H1 (cell line): ENCODE results near the gene FBXO34. TPM values are rescaled to one million over a fixed set of nuclear protein-coding genes. Genes with fewer than 3 reads are reported as not detected.

Source experiments
- CTCF ChIA-PET: fragments of 300-600 bp; sonication (Branson Sonifier 250); formaldehyde crosslinking; loops from one replicate; lab custom pipeline; 2021; ENCODE audit not compliant: partially characterized antibody; lab: Charles Lee
- POLR2A ChIA-PET: fragments of 300-600 bp; sonication (Branson Sonifier 250); formaldehyde crosslinking; loops from one replicate; lab custom pipeline; 2021; ENCODE audit warnings: inconsistent platforms; ENCODE audit not compliant: partially characterized antibody; lab: Charles Lee
- DNase-seq, 2 experiments: peaks; one replicate each; pipeline versions ENCODE4 v3.0.0 to v3.0.0-alpha.2; 2010 to 2022; ENCODE audit warnings: low spot score in 2 of 2, low read depth in 1 of 2, mixed read lengths in 1 of 2
- FAIRE-seq: peaks from 2 replicates; lab custom pipeline; 2011; peaks lifted over from hg19 to GRCh38; lab: Jason Lieb, UNC
- H2AFZ ChIP-seq: 2 replicates; pipeline ENCODE4 v1.8.1; 2012; ENCODE audit warnings: low read length, inconsistent platforms
- H2AK5ac ChIP-seq: 2 replicates; pipeline ENCODE4 v1.6.1; 2013; ENCODE audit warnings: low read depth, low read length
- H2BK120ac ChIP-seq: replicated peaks from 2 replicates; pipeline ENCODE3; 2013; ENCODE audit warnings: low read depth, low read length, inconsistent platforms
- H2BK12ac ChIP-seq: 2 replicates; pipeline ENCODE4 v1.6.1; 2013; ENCODE audit warnings: low read depth, low read length
- H2BK15ac ChIP-seq: 2 replicates; pipeline ENCODE4 v1.6.1; 2013; ENCODE audit warnings: low read length
- H2BK20ac ChIP-seq: 2 replicates; pipeline ENCODE4 v1.6.1; 2013; ENCODE audit warnings: low read length
- H2BK5ac ChIP-seq: 2 replicates; pipeline ENCODE4 v1.6.1; 2013; ENCODE audit warnings: low read depth, low read length
- H3K14ac ChIP-seq: 2 replicates; pipeline ENCODE4 v1.6.1; 2013; ENCODE audit warnings: inconsistent platforms; ENCODE audit not compliant: insufficient read length
- H3K18ac ChIP-seq: 2 replicates; pipeline ENCODE4 v1.6.1; 2013; ENCODE audit warnings: low read length; ENCODE audit errors: extremely low read depth
- H3K23ac ChIP-seq: 2 replicates; pipeline ENCODE4 v1.6.1; 2013; ENCODE audit warnings: inconsistent platforms; ENCODE audit not compliant: insufficient read length
- H3K23me2 ChIP-seq: 2 replicates; pipeline ENCODE4 v1.6.1; 2013; ENCODE audit warnings: low read depth, low read length
- H3K27ac ChIP-seq: 2 replicates; pipeline ENCODE4 v1.6.1; 2011; ENCODE audit warnings: low read depth, low read length, inconsistent platforms
- H3K27me3 ChIP-seq, 4 experiments: replicated peaks in 1 of 4; 1 replicate in 1 of 4; 2 replicates in 3 of 4; pipeline versions ENCODE4 v1.6.1 to v1.8.1; 2011 to 2013; ENCODE audit warnings: low read length in 3 of 4, mild to moderate bottlenecking in 3 of 4, inconsistent platforms in 2 of 4, mixed read lengths in 2 of 4, moderate library complexity in 1 of 4; ENCODE audit not compliant: control insufficient read depth in 3 of 4, insufficient read depth in 3 of 4; ENCODE audit errors: extremely low read depth in 1 of 4
- H3K36me3 ChIP-seq, 4 experiments: 2 replicates each; pipeline versions ENCODE4 v1.6.1 to v1.8.1; 2011 to 2013; ENCODE audit warnings: mild to moderate bottlenecking in 4 of 4, low read length in 3 of 4, moderate library complexity in 2 of 4, control low read depth in 1 of 4, inconsistent platforms in 1 of 4; ENCODE audit not compliant: insufficient read depth in 4 of 4, control insufficient read depth in 2 of 4
- H3K4ac ChIP-seq: replicated peaks from 2 replicates; pipeline ENCODE3; 2013; ENCODE audit warnings: low read length, low read depth, mixed read lengths, inconsistent platforms; ENCODE audit not compliant: insufficient read length
- H3K4me1 ChIP-seq, 4 experiments: replicated peaks in 1 of 4; 1 replicate in 1 of 4; 2 replicates in 3 of 4; pipeline versions ENCODE4 v1.6.1 to v1.8.1; 2011 to 2013; ENCODE audit warnings: low read length in 3 of 4, inconsistent platforms in 2 of 4, mixed read lengths in 1 of 4; ENCODE audit not compliant: insufficient read depth in 4 of 4, control insufficient read depth in 3 of 4
- H3K4me2 ChIP-seq, 2 experiments: 2 replicates each; pipeline versions ENCODE4 v1.6.1 to v1.8.1; 2011 to 2013; ENCODE audit warnings: low read depth in 2 of 2, low read length in 2 of 2, control low read depth in 1 of 2, inconsistent platforms in 1 of 2, mild to moderate bottlenecking in 1 of 2; ENCODE audit not compliant: insufficient read depth in 1 of 2
- H3K4me3 ChIP-seq, 4 experiments: fragments of 200-600, 300-600 bp in 1 of 4; sonication (generic), shearing (Covaris generic), sonication (Bioruptor Twin) in 1 of 4; 2 replicates each; pipeline versions ENCODE4 v1.5.1 to v1.8.1; 2011 to 2016; ENCODE audit warnings: low read length in 4 of 4, low read depth in 3 of 4, control low read depth in 2 of 4, inconsistent platforms in 2 of 4, mild to moderate bottlenecking in 2 of 4, mixed read lengths in 1 of 4, moderate library complexity in 1 of 4; ENCODE audit not compliant: insufficient read depth in 2 of 4; ENCODE audit errors: extremely low read depth in 1 of 4
- H3K56ac ChIP-seq: replicated peaks from 2 replicates; pipeline ENCODE3; 2013; ENCODE audit warnings: low read depth, mild to moderate bottlenecking, mixed read lengths, low read length, inconsistent platforms; ENCODE audit not compliant: insufficient read length
- H3K79me1 ChIP-seq: 2 replicates; pipeline ENCODE4 v1.6.1; 2013; ENCODE audit warnings: low read depth, low read length, control low read depth
- H3K79me2 ChIP-seq, 2 experiments: 2 replicates each; pipeline versions ENCODE4 v1.6.1 to v1.8.1; 2012 to 2013; ENCODE audit warnings: low read length in 2 of 2, mild to moderate bottlenecking in 2 of 2, inconsistent platforms in 1 of 2; ENCODE audit not compliant: insufficient read depth in 2 of 2, control insufficient read depth in 1 of 2
- H3K9ac ChIP-seq, 4 experiments: replicated peaks in 1 of 4; 1 replicate in 1 of 4; 2 replicates in 3 of 4; pipeline versions ENCODE4 v1.6.1 to v1.8.1; 2011 to 2013; ENCODE audit warnings: low read depth in 3 of 4, low read length in 3 of 4, control low read depth in 2 of 4, mild to moderate bottlenecking in 2 of 4, moderate library complexity in 2 of 4, inconsistent platforms in 1 of 4; ENCODE audit errors: extremely low read depth in 1 of 4
- H3K9me3 ChIP-seq, 2 experiments: 2 replicates each; pipeline versions ENCODE4 v1.6.1 to v1.8.1; 2012 to 2013; ENCODE audit warnings: mild to moderate bottlenecking in 2 of 2, moderate library complexity in 2 of 2, control low read depth in 1 of 2, inconsistent platforms in 1 of 2, low read depth in 1 of 2, low read length in 1 of 2, mixed read lengths in 1 of 2; ENCODE audit not compliant: insufficient read depth in 2 of 2
- H4K20me1 ChIP-seq, 2 experiments: replicated peaks in 1 of 2; 2 replicates each; pipeline versions ENCODE3 to v1.8.1; 2011 to 2013; ENCODE audit warnings: inconsistent platforms in 2 of 2, low read length in 2 of 2, mild to moderate bottlenecking in 1 of 2; ENCODE audit not compliant: insufficient read depth in 2 of 2, control insufficient read depth in 1 of 2
- H4K5ac ChIP-seq: 2 replicates; pipeline ENCODE4 v1.6.1; 2013; ENCODE audit warnings: low read length, low read depth, mixed read lengths, inconsistent platforms; ENCODE audit not compliant: insufficient read length
- H4K8ac ChIP-seq: 2 replicates; pipeline ENCODE4 v1.8.0; 2013; ENCODE audit warnings: mild to moderate bottlenecking, moderate library complexity, low read length, inconsistent platforms; ENCODE audit not compliant: insufficient read depth; ENCODE audit errors: extremely low read depth
- H4K91ac ChIP-seq: replicated peaks from 2 replicates; pipeline ENCODE3; 2013; ENCODE audit warnings: low read length, mixed read lengths, inconsistent platforms; ENCODE audit not compliant: insufficient read length
- CBX5 ChIP-seq: fragments of 300-800, 300-1000 bp; sonication (generic); IDR thresholded peaks from 2 replicates; pipeline ENCODE4 v1.7.1; 2016; ENCODE audit warnings: antibody characterized with exemption, low read length, low read depth
- TBP ChIP-seq: IDR thresholded peaks from 2 replicates; pipeline ENCODE4 v1.6.1; 2011; ENCODE audit warnings: low read depth, low read length, improper control_type of control experiment
- polyA plus RNA-seq, 7 experiments: library from polyadenylated mRNA; depleted of rRNA in 3 of 7; stranded (reverse) in 5 of 7; unstranded in 2 of 7; fragments of >200 nt in 5 of 7; fragments of 200-250 nt in 2 of 7; gene quantifications; 1 replicate in 5 of 7; 2 replicates in 1 of 7; 4 replicates in 1 of 7; pipeline versions ENCODE4 v1.2.1 to v1.2.3, GENCODE V29; 2011 to 2013; ENCODE audit warnings: missing spikeins in 2 of 7, mixed read lengths in 2 of 7
- total RNA-seq: library from RNA; stranded (reverse); fragmentation: NEBNext Ultra II Directional; extraction: Animal tissue kit (Norgen Biotek cat#: 25700); gene quantifications from 2 replicates; pipeline ENCODE4 v1.2.1, GENCODE V29; 2021

The FBXO34 gene
- total and polyA plus RNA-seq, 2 of the 8 experiments (the other 6 are each of a cell fraction or from before 2014, with no cell fraction given), result 7.0 to 14.4 TPM

GRCh38 chr14:55221968-55222367, 49.3 kb upstream of the FBXO34 start:
- Histone ChIP-seq H3K4me1 (no peaks in the 10 kb centered on the region), H3K4me3 (no peak overlapping the region), H2BK120ac (no peak overlapping the region)
- TF ChIP-seq TBP (no peak), CBX5 (no peak)

More at GRCh38 chr14:55221968-55222367, 49.3 kb upstream of the FBXO34 start:
- Histone ChIP-seq H2BK5ac (no peak overlapping the region), H3K18ac (no peak overlapping the region), H2BK12ac (no peak overlapping the region), H3K36me3 (no peaks in the 10 kb centered on the region), H3K27ac (no peak overlapping the region), H3K79me2 (no peaks in the 10 kb centered on the region), H3K27me3 (peaks cover 0 to 1% (median 0%) of the 10 kb centered on the region in 4 experiments; a peak in 1 of 7 replicates), H3K79me1 (no peaks in the 10 kb centered on the region), H3K23ac (no peak overlapping the region), H3K56ac (no peak overlapping the region), H3K4me2 (no peak overlapping the region), H3K23me2 (no peaks in the 10 kb centered on the region), H3K9ac (no peak overlapping the region), H2BK15ac (no peak overlapping the region), H3K4ac (no peak overlapping the region), H3K14ac (no peak overlapping the region), H4K8ac (no peak overlapping the region), H4K20me1 (no peaks in the 10 kb centered on the region), H3K9me3 (no peaks in the 10 kb centered on the region), H4K5ac (no peak overlapping the region), H2BK20ac (no peak overlapping the region), H2AK5ac (no peak overlapping the region), H4K91ac (no peak overlapping the region), H2AFZ (no peak overlapping the region)
- ChIA-PET CTCF (interaction anchor here (1.0 kb wide), 1 partner anchor 9 kb away, joined by 4 read pairs; no protein-coding TSS in a partner anchor), POLR2A (no interaction called here)
- FAIRE-seq, result no peak
- DNase-seq, result no peak
